GM23338 (cell line): ENCODE data around the gene SORCS2. TPM values are rescaled to one million over a fixed set of nuclear protein-coding genes. Genes with fewer than 3 reads are reported as not detected.

ENCODE experiments used
- ATAC-seq: fragments of 200-7000 bp; cut with Tn5 transposase; 3 replicates; pipeline ENCODE4 v1.9.1; 2020
- DNase-seq: peaks from one replicate; pipeline ENCODE4 v3.0.0-alpha.2; 2015; ENCODE audit warnings: low spot score
- H2AFZ ChIP-seq: fragments of 200-600 bp; sonication (generic); 2 replicates; pipeline ENCODE4 v1.8.0; 2016; ENCODE audit warnings: antibody characterized with exemption, mild to moderate bottlenecking, moderate library complexity
- H3F3A ChIP-seq: fragments of 200-600 bp; sonication (generic); replicated peaks from 2 replicates; pipeline ENCODE4 v1.8.0; 2017; ENCODE audit warnings: antibody characterized with exemption, mixed run types, low read depth
- H3K27ac ChIP-seq: fragments of 200-600 bp; sonication (generic); 2 replicates; pipeline ENCODE4 v1.6.1; 2016; ENCODE audit warnings: low read depth
- H3K27me3 ChIP-seq: fragments of 200-600 bp; sonication (generic); 2 replicates; pipeline ENCODE4 v1.8.0; 2016; ENCODE audit warnings: mild to moderate bottlenecking, mixed run types, moderate library complexity; ENCODE audit not compliant: insufficient read depth
- H3K36me3 ChIP-seq: fragments of 200-600 bp; sonication (generic); 2 replicates; pipeline ENCODE4 v1.8.0; 2016; ENCODE audit warnings: mild to moderate bottlenecking; ENCODE audit not compliant: insufficient read depth
- H3K4me1 ChIP-seq: fragments of 200-600 bp; sonication (generic); 2 replicates; pipeline ENCODE4 v1.8.0; 2016; ENCODE audit warnings: mild to moderate bottlenecking, moderate library complexity; ENCODE audit not compliant: insufficient read depth
- H3K4me2 ChIP-seq: fragments of 200-600 bp; sonication (generic); 2 replicates; pipeline ENCODE4 v1.7.1; 2017; ENCODE audit warnings: mixed run types
- H3K4me3 ChIP-seq: fragments of 200-600 bp; sonication (generic); 2 replicates; pipeline ENCODE4 v1.6.1; 2016; ENCODE audit warnings: mixed run types
- H3K79me2 ChIP-seq: fragments of 200-600 bp; sonication (generic); replicated peaks from 2 replicates; pipeline ENCODE4 v1.8.0; 2017; ENCODE audit warnings: mild to moderate bottlenecking; ENCODE audit not compliant: insufficient read depth
- H3K9me2 ChIP-seq: fragments of 200-600 bp; sonication (generic); 2 replicates; pipeline ENCODE4 v1.8.0; 2017; ENCODE audit not compliant: insufficient read depth
- H4K20me1 ChIP-seq: fragments of 200-600 bp; sonication (generic); replicated peaks from 2 replicates; pipeline ENCODE4 v1.8.0; 2017; ENCODE audit warnings: mild to moderate bottlenecking; ENCODE audit not compliant: insufficient read depth
- H3K27ac Mint-ChIP-seq: 2 replicates; pipeline ENCODE4 v1.8.0; 2020; ENCODE audit warnings: inconsistent platforms, mild to moderate bottlenecking, moderate library complexity, mixed read lengths
- H3K27me3 Mint-ChIP-seq: 3 replicates; pipeline ENCODE4 v1.8.0; 2022; ENCODE audit warnings: low read depth, mild to moderate bottlenecking, moderate library complexity, mixed read lengths, inconsistent platforms; ENCODE audit not compliant: insufficient read depth, poor library complexity
- H3K36me3 Mint-ChIP-seq: 3 replicates; pipeline ENCODE4 v1.8.0; 2021; ENCODE audit warnings: low read depth, mild to moderate bottlenecking, inconsistent platforms, moderate library complexity, mixed read lengths
- H3K4me1 Mint-ChIP-seq: 3 replicates; pipeline ENCODE4 v1.8.0; 2020; ENCODE audit warnings: mild to moderate bottlenecking, inconsistent platforms, mixed read lengths
- H3K4me3 Mint-ChIP-seq: 3 replicates; pipeline ENCODE4 v1.8.0; 2021; ENCODE audit warnings: moderate library complexity, mild to moderate bottlenecking, inconsistent platforms, mixed read lengths
- H3K9me3 Mint-ChIP-seq: 3 replicates; pipeline ENCODE4 v1.8.0; 2020; ENCODE audit warnings: moderate library complexity, mild to moderate bottlenecking, inconsistent platforms, mixed read lengths
- CREB1 ChIP-seq: fragments of 250-450 bp; sonication (Bioruptor Pico); IDR thresholded peaks from 2 replicates; pipeline ENCODE4 v1.5.0; 2020; ENCODE audit warnings: low read depth, mild to moderate bottlenecking, moderate library complexity
- CTCF ChIP-seq, 2 experiments: fragments of 200-600 bp in 1 of 2; sonication (generic) in 1 of 2; conservative IDR thresholded peaks; 2 replicates each; pipeline versions ENCODE4 v1.5.1 to v1.6.1; 2016 to 2017; ENCODE audit warnings: antibody characterized with exemption in 2 of 2, low read depth in 2 of 2, mild to moderate bottlenecking in 2 of 2, moderate library complexity in 1 of 2
- EZH2 ChIP-seq: fragments of 200-600 bp; sonication (generic); IDR thresholded peaks from one replicate; pipeline ENCODE4 v1.8.0; 2017; ENCODE audit warnings: antibody characterized with exemption, mild to moderate bottlenecking, low read depth; ENCODE audit not compliant: unreplicated experiment
- EZH2phosphoT487 ChIP-seq: fragments of 200-600 bp; sonication (generic); IDR thresholded peaks from one replicate; pipeline ENCODE4 v1.8.1; 2018; ENCODE audit warnings: antibody characterized with exemption; ENCODE audit not compliant: unreplicated experiment
- JUNB ChIP-seq: IDR thresholded peaks from one replicate; pipeline ENCODE4 v1.6.1; 2016; ENCODE audit warnings: antibody characterized with exemption; ENCODE audit not compliant: unreplicated experiment
- NANOG ChIP-seq: IDR thresholded peaks from 2 replicates; pipeline ENCODE4 v1.6.1; 2016; ENCODE audit warnings: antibody characterized with exemption, borderline replicate concordance
- POLR2AphosphoS5 ChIP-seq: IDR thresholded peaks from 2 replicates; pipeline ENCODE4 v1.6.1; 2016; ENCODE audit warnings: antibody characterized with exemption, low read depth
- STAT1 ChIP-seq: IDR thresholded peaks from one replicate; pipeline ENCODE4 v1.6.1; 2016; ENCODE audit warnings: antibody characterized with exemption; ENCODE audit not compliant: unreplicated experiment
- ZNF331 ChIP-seq: fragments of 250-450 bp; sonication (Bioruptor Pico); IDR thresholded peaks from 2 replicates; pipeline ENCODE4 v1.5.0; 2020; ENCODE audit warnings: low read depth, mild to moderate bottlenecking, moderate library complexity
- ZNF462 ChIP-seq: fragments of 250-450 bp; sonication (Bioruptor Pico); IDR thresholded peaks from 2 replicates; pipeline ENCODE4 v1.5.0; 2020; ENCODE audit warnings: mild to moderate bottlenecking, moderate library complexity
- polyA plus RNA-seq: library from polyadenylated mRNA; unstranded; fragments of >200 nt; fragmentation: Nextera tagmentation; extraction: Ambion mirVana; gene quantifications from 2 replicates; pipeline ENCODE4 v1.2.1, GENCODE V29; 2016
- total RNA-seq: library from RNA; depleted of rRNA; stranded (reverse); fragments of >200 nt; shearing (Covaris generic); gene quantifications from 2 replicates; pipeline ENCODE4 v1.2.3, GENCODE V29; 2014
- TF ChIP-seq, protein P1 (sequence below): IDR thresholded peaks from 2 replicates; pipeline ENCODE4 v1.6.1; 2016; ENCODE audit warnings: antibody characterized with exemption
- TF ChIP-seq, protein P2 (sequence below): IDR thresholded peaks from one replicate; pipeline ENCODE4 v1.6.1; 2018; ENCODE audit warnings: antibody characterized with exemption; ENCODE audit not compliant: unreplicated experiment

The SORCS2 gene
- total and polyA plus RNA-seq, 2 experiments from 2014 or later, result 0.47 to 2.4 TPM

- peaks cover 8% of the 10 kb centered on the region for H3K4me1 Mint-ChIP-seq
- no peak overlapping the region for H3K4me3 Mint-ChIP-seq
- Histone ChIP-seq H3K9me2 (no peaks in the 10 kb centered on the region), H3K4me1 (no peaks in the 10 kb centered on the region), H2AFZ (no peak overlapping the region), H4K20me1 (no peaks in the 10 kb centered on the region), H3K27me3 (no peaks in the 10 kb centered on the region), H3K27ac (no peak overlapping the region), H3F3A (no peaks in the 10 kb centered on the region), H3K36me3 (no peaks in the 10 kb centered on the region), H3K79me2 (no peaks in the 10 kb centered on the region), H3K4me2 (no peak overlapping the region), H3K4me3 (no peak overlapping the region)
- H3K27ac Mint-ChIP-seq, result no peak overlapping the region
- H3K36me3 Mint-ChIP-seq, result no peaks in the 10 kb centered on the region
- peaks cover 8% of the 10 kb centered on the region for H3K9me3 Mint-ChIP-seq
- TF ChIP-seq STAT1 (no peak), EZH2 (no peak), ZNF331 (CRISPR knock-in tag) (no peak), CREB1 (CRISPR knock-in tag) (no peak), EZH2phosphoT487 (no peak), POLR2AphosphoS5 (no peak), JUNB (no peak), ZNF462 (no peak), NANOG (no peak), CTCF (conservative IDR thresholded peaks at IDR 0.05; ENCODE audit: low read depth in 2 of 2) (no peak)
- TF ChIP-seq, protein P1, sequence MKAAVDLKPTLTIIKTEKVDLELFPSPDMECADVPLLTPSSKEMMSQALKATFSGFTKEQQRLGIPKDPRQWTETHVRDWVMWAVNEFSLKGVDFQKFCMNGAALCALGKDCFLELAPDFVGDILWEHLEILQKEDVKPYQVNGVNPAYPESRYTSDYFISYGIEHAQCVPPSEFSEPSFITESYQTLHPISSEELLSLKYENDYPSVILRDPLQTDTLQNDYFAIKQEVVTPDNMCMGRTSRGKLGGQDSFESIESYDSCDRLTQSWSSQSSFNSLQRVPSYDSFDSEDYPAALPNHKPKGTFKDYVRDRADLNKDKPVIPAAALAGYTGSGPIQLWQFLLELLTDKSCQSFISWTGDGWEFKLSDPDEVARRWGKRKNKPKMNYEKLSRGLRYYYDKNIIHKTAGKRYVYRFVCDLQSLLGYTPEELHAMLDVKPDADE, result no peak
- TF ChIP-seq, protein P2, sequence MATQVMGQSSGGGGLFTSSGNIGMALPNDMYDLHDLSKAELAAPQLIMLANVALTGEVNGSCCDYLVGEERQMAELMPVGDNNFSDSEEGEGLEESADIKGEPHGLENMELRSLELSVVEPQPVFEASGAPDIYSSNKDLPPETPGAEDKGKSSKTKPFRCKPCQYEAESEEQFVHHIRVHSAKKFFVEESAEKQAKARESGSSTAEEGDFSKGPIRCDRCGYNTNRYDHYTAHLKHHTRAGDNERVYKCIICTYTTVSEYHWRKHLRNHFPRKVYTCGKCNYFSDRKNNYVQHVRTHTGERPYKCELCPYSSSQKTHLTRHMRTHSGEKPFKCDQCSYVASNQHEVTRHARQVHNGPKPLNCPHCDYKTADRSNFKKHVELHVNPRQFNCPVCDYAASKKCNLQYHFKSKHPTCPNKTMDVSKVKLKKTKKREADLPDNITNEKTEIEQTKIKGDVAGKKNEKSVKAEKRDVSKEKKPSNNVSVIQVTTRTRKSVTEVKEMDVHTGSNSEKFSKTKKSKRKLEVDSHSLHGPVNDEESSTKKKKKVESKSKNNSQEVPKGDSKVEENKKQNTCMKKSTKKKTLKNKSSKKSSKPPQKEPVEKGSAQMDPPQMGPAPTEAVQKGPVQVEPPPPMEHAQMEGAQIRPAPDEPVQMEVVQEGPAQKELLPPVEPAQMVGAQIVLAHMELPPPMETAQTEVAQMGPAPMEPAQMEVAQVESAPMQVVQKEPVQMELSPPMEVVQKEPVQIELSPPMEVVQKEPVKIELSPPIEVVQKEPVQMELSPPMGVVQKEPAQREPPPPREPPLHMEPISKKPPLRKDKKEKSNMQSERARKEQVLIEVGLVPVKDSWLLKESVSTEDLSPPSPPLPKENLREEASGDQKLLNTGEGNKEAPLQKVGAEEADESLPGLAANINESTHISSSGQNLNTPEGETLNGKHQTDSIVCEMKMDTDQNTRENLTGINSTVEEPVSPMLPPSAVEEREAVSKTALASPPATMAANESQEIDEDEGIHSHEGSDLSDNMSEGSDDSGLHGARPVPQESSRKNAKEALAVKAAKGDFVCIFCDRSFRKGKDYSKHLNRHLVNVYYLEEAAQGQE, result no peak
- H3K27me3 Mint-ChIP-seq, result no peaks in the 10 kb centered on the region
- peak; percentile 60 for ATAC-seq
- no peak for DNase-seq
Observed at GRCh38 chr4:7668271-7668670, 475.9 kb downstream of the SORCS2 start.
